ENCODE data around the gene COQ10B. TPM values are rescaled to one million over a fixed set of nuclear protein-coding genes. Genes with fewer than 3 reads are reported as not detected.

COQ10B gene
- total RNA-seq, 6 donors from 2014 or later: 10.2 to 35.1 (median 25.6) TPM

DNA sequence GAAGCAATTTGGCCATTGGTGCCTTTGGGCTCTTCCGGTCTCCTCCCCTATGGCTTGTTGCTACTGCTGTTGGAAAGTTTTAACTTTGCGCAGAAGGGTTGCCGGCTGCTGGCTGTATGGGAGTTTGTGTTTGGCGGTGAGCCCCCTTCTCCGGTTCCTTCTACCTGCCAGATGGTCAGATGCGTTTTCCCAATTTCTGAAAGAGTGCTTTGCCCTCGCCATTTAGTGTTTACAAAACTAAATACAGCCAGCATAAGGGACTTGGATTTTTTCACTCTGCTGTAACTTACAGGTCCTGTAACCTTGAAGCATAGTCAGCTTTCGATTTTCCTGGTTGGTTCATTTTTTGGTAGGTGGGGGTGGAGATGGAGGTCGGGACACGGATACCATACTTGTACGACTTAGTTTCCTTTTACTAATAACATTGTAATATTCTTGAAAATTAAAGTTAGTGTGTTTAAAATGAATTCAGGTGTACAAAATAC lies 604 bp downstream of the COQ10B start:
- WGBS, 2 donors: 1 to 3% methylated on average over 9 to 11 of the region's 11 CpGs
- Histone ChIP-seq H3K36me3 (no peaks in the 10 kb centered on the region), H3K9me3 (no peaks in the 10 kb centered on the region), H3K27me3 (no peaks in the 10 kb centered on the region), H3K4me3 (peak overlapping the region; percentile 17 to 94 (median 86)), H3K4me1 (peaks cover 13 to 39% (median 22%) of the 10 kb centered on the region in 4 donors), H3K27ac (peak overlapping the region; percentile 95 to 100 (median 98))
- TF ChIP-seq CTCF (IDR thresholded peaks at IDR 0.05) (no peak), EP300 (IDR thresholded peaks at IDR 0.05) (peak in 1 of 4 donors; percentile 2), POLR2A (IDR thresholded peaks at IDR 0.05) (no peak), POLR2AphosphoS5 (IDR thresholded peaks at IDR 0.05) (no peak)
- DNase-seq (peak in 1 of 2 donors; percentile 82), ATAC-seq (ENCODE audit: low FRiP score in 2 of 2) (peak in 1 of 2 donors; percentile 86)

DNA sequence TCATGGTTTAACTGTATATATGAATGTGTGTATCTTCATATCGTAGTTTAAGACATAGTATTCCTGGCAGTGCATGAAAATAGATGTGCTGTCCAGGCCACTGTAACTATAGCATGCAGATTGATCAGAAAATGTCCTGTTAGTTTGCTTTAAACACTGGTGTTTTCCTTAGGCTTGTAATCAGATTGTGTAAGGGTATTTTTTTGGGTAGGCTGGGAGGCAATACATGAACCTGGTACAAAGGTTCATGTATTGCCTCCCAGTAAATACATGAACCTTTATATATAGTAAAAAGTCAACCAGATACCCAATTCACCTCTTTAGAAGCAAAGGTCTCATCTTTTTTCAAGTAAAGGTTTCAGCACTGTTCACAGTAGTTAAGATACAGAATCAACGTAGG lies 1.6 kb downstream of the COQ10B start:
- peak overlapping the region in 1 of 4 donors; percentile 100 for H3K27ac ChIP-seq
- no peak for ATAC-seq (ENCODE audit: low FRiP score in 2 of 2)
- peaks cover 13 to 39% (median 22%) of the 10 kb centered on the region in 4 donors for H3K4me1 ChIP-seq
- WGBS, 2 donors: 82 to 90% methylated on average over 2 of the region's 2 CpGs
- peak overlapping the region in 3 of 4 donors; percentile 80 to 94 (median 93) for H3K4me3 ChIP-seq
- no peak for TF ChIP-seq EP300 (IDR thresholded peaks at IDR 0.05)
- TF ChIP-seq POLR2AphosphoS5 (IDR thresholded peaks at IDR 0.05): no peak
- no peak for TF ChIP-seq POLR2A (IDR thresholded peaks at IDR 0.05)
- no peak for TF ChIP-seq CTCF (IDR thresholded peaks at IDR 0.05)
- peaks cover 0 to 5% (median 3%) of the 10 kb centered on the region in 4 donors for H3K36me3 ChIP-seq
- H3K9me3 ChIP-seq: no peaks in the 10 kb centered on the region
- DNase-seq: no peak
- H3K27me3 ChIP-seq: no peaks in the 10 kb centered on the region

DNA sequence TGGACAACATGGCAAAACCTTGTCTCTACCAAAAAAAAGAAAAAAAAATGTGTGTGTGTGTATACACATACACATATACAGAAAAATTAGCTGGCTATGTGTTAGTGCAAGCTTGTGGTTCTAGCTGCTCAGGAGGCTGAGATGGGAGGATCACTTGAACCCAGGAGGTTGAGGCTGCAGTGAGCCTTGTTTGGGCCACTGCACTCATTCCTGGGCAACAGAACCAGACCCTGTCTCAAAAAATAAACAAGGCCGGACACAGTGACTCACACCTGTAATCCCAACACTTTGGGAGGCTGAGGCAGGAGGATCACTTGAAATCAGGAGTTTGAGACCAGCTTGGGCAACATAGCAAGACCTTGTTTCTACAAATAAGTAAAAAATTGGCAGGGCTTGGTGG lies 2.1 kb downstream of the COQ10B start:
- no peak overlapping the region for H3K27ac ChIP-seq
- WGBS, 2 donors: 86 to 100% methylated on average over 1 of the region's 1 CpG
- ATAC-seq (ENCODE audit: low FRiP score in 2 of 2) (no peak), DNase-seq (no peak)
- H3K4me1 ChIP-seq: peaks cover 13 to 42% (median 22%) of the 10 kb centered on the region in 4 donors
- TF ChIP-seq EP300 (IDR thresholded peaks at IDR 0.05): no peak
- TF ChIP-seq CTCF (IDR thresholded peaks at IDR 0.05): no peak
- no peak for TF ChIP-seq POLR2A (IDR thresholded peaks at IDR 0.05)
- no peak for TF ChIP-seq POLR2AphosphoS5 (IDR thresholded peaks at IDR 0.05)
- H3K27me3 ChIP-seq: no peaks in the 10 kb centered on the region
- H3K9me3 ChIP-seq: no peaks in the 10 kb centered on the region
- H3K36me3 ChIP-seq: peaks cover 0 to 10% (median 7%) of the 10 kb centered on the region in 4 donors
- H3K4me3 ChIP-seq: no peak overlapping the region

GRCh38 chr2:197460649-197461048 lies 7.3 kb downstream of the COQ10B start:
- 70 to 76% methylated on average over 4 of the region's 4 CpGs for WGBS, 2 donors
- TF ChIP-seq POLR2AphosphoS5 (IDR thresholded peaks at IDR 0.05) (no peak), CTCF (IDR thresholded peaks at IDR 0.05) (no peak), EP300 (IDR thresholded peaks at IDR 0.05) (no peak)
- ATAC-seq (ENCODE audit: low FRiP score in 2 of 2) (no peak), DNase-seq (no peak)
- Histone ChIP-seq H3K27ac (no peak overlapping the region), H3K9me3 (no peaks in the 10 kb centered on the region), H3K27me3 (no peaks in the 10 kb centered on the region), H3K4me3 (no peak overlapping the region), H3K36me3 (peaks cover 17 to 54% (median 27%) of the 10 kb centered on the region in 4 donors), H3K4me1 (peaks cover 0 to 27% (median 5%) of the 10 kb centered on the region in 4 donors)

DNA sequence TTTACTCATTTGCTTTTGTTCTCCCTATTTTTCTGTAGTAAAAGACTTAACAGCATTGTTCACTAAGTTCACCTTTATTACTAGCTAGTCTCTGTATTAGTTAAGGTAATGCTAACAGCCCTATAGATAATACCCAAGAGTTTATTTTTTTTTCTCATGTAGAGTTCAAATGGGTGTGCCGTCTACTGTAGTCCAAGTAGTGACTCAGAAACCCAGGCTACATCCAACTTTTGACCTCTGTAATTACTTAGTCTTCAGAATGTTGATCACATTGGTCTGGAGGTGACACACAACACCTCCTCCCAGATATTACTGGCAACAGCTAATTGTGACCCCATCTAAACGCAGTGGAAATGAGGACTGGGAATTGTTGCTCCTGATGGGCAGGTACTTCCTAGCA lies 7.7 kb downstream of the COQ10B start:
- no peak for TF ChIP-seq POLR2A (IDR thresholded peaks at IDR 0.05)
- TF ChIP-seq EP300 (IDR thresholded peaks at IDR 0.05): no peak
- Histone ChIP-seq H3K4me1 (peaks cover 0 to 27% (median 5%) of the 10 kb centered on the region in 4 donors), H3K27ac (no peak overlapping the region), H3K27me3 (no peaks in the 10 kb centered on the region), H3K36me3 (peaks cover 21 to 58% (median 30%) of the 10 kb centered on the region in 4 donors), H3K9me3 (no peaks in the 10 kb centered on the region), H3K4me3 (no peak overlapping the region)
- 76 to 94% methylated on average over 2 of the region's 2 CpGs for WGBS, 2 donors
- DNase-seq: no peak
- peak in 1 of 2 donors; percentile 78 for ATAC-seq (ENCODE audit: low FRiP score in 2 of 2)
